LNCaP clone FGC (cell line): ENCODE results near the gene ERBB2.
"Not testable (repeated sequence)": the region's sequence is repeated elsewhere in the genome, so short reads cannot be mapped to it uniquely, and the experiment has no call there.

Experiments
- DNase-seq: peaks from one replicate; pipeline ENCODE4 v3.0.0-alpha.2; 2011; ENCODE audit warnings: low read depth
- H3K4me3 ChIP-seq: 2 replicates; pipeline ENCODE4 v1.5.1; 2011; ENCODE audit warnings: mild to moderate bottlenecking, low read depth, low read length, control low read depth
- CTCF ChIP-seq: IDR thresholded peaks from 2 replicates; pipeline ENCODE4 v1.5.1; 2012; ENCODE audit warnings: mild to moderate bottlenecking; ENCODE audit not compliant: control insufficient read depth, insufficient read depth; ENCODE audit errors: extremely low read depth

The ERBB2 gene

GRCh38 chr17:39724731-39725130, 24.9 kb downstream of the ERBB2 start:
- no peak for DNase-seq
- H3K4me3 ChIP-seq: no peak overlapping the region
- no peak for TF ChIP-seq CTCF

GRCh38 chr17:39725923-39726322, 26.1 kb downstream of the ERBB2 start:
- H3K4me3 ChIP-seq, DNase-seq: not testable (repeated sequence)

GRCh38 chr17:39726617-39727016, 26.8 kb downstream of the ERBB2 start:
- no peak for TF ChIP-seq CTCF
- no peak overlapping the region for H3K4me3 ChIP-seq

GRCh38 chr17:39727556-39727955, 27.7 kb downstream of the ERBB2 start:
- TF ChIP-seq CTCF: no peak
- no peak for DNase-seq
- H3K4me3 ChIP-seq: no peak overlapping the region

More at GRCh38 chr17:39726617-39727016, 26.8 kb downstream of the ERBB2 start:
- DNase-seq: no peak

GRCh38 chr17:39729280-39729851, 29.5 kb downstream of the ERBB2 start:
- peak overlapping the region; percentile 84 for H3K4me3 ChIP-seq
- no peak for DNase-seq
- TF ChIP-seq CTCF: no peak

GRCh38 chr17:39730095-39730921, 30.4 kb downstream of the ERBB2 start, which contains the start of gene MIEN1:
Gene MIEN1 (minus strand): TSS chr17:39730532. CDS start chr17:39730495, 37 bp downstream.
- H3K4me3 ChIP-seq: peak within 1 kb of the TSS; percentile 84
- TF ChIP-seq CTCF: peak; percentile 75
- DNase-seq: no peak

- no peak for TF ChIP-seq CTCF
- no peak for DNase-seq
- no peak overlapping the region for H3K4me3 ChIP-seq
Measured at GRCh38 chr17:39732586-39732985, 32.7 kb downstream of the ERBB2 start.
